ENCODE measurements around the gene ATP8B4. TPM values are rescaled to one million over a fixed set of nuclear protein-coding genes. Genes with fewer than 3 reads are reported as not detected.
A peak's percentile ranks its signal among the peaks of the same experiment; 100 is the strongest.

Gene ATP8B4
- polyA plus RNA-seq, 3 donors = 6.1 to 9.6 (median 6.8) TPM

DNA sequence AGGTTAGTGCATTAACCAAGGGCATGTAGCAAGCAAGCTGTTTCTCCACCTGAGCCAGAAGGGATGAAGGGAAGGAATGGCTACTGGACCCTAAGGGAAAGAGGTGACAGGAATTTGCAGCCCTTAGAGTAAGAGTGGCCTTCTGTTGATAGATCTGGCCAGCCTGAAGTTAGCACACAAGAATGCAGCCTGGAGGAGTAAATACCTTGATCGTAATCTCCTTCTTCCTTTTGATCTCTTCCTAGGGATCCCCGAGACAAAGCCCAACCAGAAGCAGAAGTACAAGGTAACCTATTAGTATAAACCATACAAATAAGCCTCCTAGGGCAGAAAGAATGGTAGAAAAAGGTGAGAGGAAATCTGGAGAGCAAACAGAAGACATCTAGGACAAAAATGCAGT, 134.6 kb downstream of the ATP8B4 start:
- Mint-ChIP-seq H3K27me3 (ENCODE audit: low read depth in 3 of 3) (no peaks in the 10 kb centered on the region), H3K36me3 (peaks cover 41 to 54% of the 10 kb centered on the region in 2 donors), H3K27ac (peak overlapping the region in 1 of 7 donors; percentile 51), H3K4me1 (peaks cover 23% of the 10 kb centered on the region), H3K9me3 (peaks cover 0 to 1% (median 0%) of the 10 kb centered on the region in 7 donors), H3K4me3 (no peak overlapping the region)
- Histone ChIP-seq H3K4me2 (replicated peaks; ENCODE audit: extremely low read depth, low read length, poor library complexity, severe bottlenecking) (no peak overlapping the region), H3K9ac (ENCODE audit: insufficient read depth, low read length, poor library complexity, severe bottlenecking) (no peak overlapping the region), H3K36me3 (replicated peaks in 1 of 2; ENCODE audit: control insufficient read depth in 1 of 2, insufficient read depth in 2 of 2, low read length in 2 of 2) (peaks cover 22 to 61% of the 10 kb centered on the region in 2 donors), H2AFZ (ENCODE audit: insufficient read depth, low read depth, low read length, poor library complexity, severe bottlenecking) (no peak overlapping the region), H4K20me1 (ENCODE audit: insufficient read depth, low read length) (no peaks in the 10 kb centered on the region), H3K4me1 (ENCODE audit: control insufficient read depth in 1 of 2, insufficient read depth in 2 of 2, low read length in 2 of 2) (peaks cover 19 to 21% of the 10 kb centered on the region in 2 donors), H3K27me3 (ENCODE audit: control insufficient read depth in 2 of 2, insufficient read depth in 2 of 2, low read length in 2 of 2) (no peaks in the 10 kb centered on the region), H3K27ac (ENCODE audit: low read depth in 1 of 2, low read length in 2 of 2) (peak overlapping the region in 1 of 2 donors; percentile 42), H3K4me3 (replicated peaks in 1 of 3; ENCODE audit: low read depth in 2 of 3, low read length in 3 of 3) (no peak overlapping the region), H3K79me2 (ENCODE audit: insufficient read depth, low read length) (peaks cover 10% of the 10 kb centered on the region), H3K9me3 (replicated peaks in 1 of 2; ENCODE audit: control insufficient read depth in 1 of 2, insufficient read depth in 1 of 2, low read length in 2 of 2) (no peaks in the 10 kb centered on the region)
- TF ChIP-seq, protein P1, sequence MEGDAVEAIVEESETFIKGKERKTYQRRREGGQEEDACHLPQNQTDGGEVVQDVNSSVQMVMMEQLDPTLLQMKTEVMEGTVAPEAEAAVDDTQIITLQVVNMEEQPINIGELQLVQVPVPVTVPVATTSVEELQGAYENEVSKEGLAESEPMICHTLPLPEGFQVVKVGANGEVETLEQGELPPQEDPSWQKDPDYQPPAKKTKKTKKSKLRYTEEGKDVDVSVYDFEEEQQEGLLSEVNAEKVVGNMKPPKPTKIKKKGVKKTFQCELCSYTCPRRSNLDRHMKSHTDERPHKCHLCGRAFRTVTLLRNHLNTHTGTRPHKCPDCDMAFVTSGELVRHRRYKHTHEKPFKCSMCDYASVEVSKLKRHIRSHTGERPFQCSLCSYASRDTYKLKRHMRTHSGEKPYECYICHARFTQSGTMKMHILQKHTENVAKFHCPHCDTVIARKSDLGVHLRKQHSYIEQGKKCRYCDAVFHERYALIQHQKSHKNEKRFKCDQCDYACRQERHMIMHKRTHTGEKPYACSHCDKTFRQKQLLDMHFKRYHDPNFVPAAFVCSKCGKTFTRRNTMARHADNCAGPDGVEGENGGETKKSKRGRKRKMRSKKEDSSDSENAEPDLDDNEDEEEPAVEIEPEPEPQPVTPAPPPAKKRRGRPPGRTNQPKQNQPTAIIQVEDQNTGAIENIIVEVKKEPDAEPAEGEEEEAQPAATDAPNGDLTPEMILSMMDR (IDR thresholded peaks at IDR 0.05) = no peak
- DNase-seq = no peak
- intact Hi-C loops (cut with micrococcal nuclease) = no loop called here
- WGBS (ENCODE audit: insufficient coverage) = no CpG with 5 or more reads among the region's 2 CpGs

DNA sequence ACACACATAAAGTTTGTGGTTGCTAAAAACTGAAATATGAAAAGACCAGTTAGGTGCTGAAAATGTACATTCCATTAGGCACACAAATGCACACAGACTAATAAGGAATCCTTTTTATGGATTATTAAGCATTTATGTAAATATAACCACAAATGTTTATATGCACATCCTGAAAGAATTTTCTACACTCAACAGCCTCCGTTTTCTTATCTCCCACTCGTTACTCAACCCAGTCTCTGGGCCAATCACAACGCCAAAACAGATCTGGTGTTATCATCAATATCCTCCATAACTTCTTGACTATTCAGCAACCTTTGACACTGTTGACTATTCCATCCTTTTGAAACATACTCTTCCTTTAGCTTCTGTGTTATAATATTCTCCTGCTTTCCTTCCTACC, 136.4 kb downstream of the ATP8B4 start:
- DNase-seq = no peak
- no peaks in the 10 kb centered on the region for H4K20me1 ChIP-seq (ENCODE audit: insufficient read depth, low read length)
- no peak overlapping the region for H3K4me3 ChIP-seq (replicated peaks in 1 of 3; ENCODE audit: low read depth in 2 of 3, low read length in 3 of 3)
- H3K79me2 ChIP-seq (ENCODE audit: insufficient read depth, low read length) = peaks cover 5% of the 10 kb centered on the region
- TF ChIP-seq, protein P1 (IDR thresholded peaks at IDR 0.05) = no peak
- peaks cover 39 to 78% of the 10 kb centered on the region in 2 donors for H3K36me3 ChIP-seq (replicated peaks in 1 of 2; ENCODE audit: control insufficient read depth in 1 of 2, insufficient read depth in 2 of 2, low read length in 2 of 2)
- no peak overlapping the region for H3K4me3 Mint-ChIP-seq
- H3K27me3 ChIP-seq (ENCODE audit: control insufficient read depth in 2 of 2, insufficient read depth in 2 of 2, low read length in 2 of 2) = no peaks in the 10 kb centered on the region
- peaks cover 11 to 13% of the 10 kb centered on the region in 2 donors for H3K4me1 ChIP-seq (ENCODE audit: control insufficient read depth in 1 of 2, insufficient read depth in 2 of 2, low read length in 2 of 2)
- H3K4me2 ChIP-seq (replicated peaks; ENCODE audit: extremely low read depth, low read length, poor library complexity, severe bottlenecking) = no peak overlapping the region
- no peak overlapping the region for H2AFZ ChIP-seq (ENCODE audit: insufficient read depth, low read depth, low read length, poor library complexity, severe bottlenecking)
- no peaks in the 10 kb centered on the region for H3K27me3 Mint-ChIP-seq (ENCODE audit: low read depth in 3 of 3)
- H3K4me1 Mint-ChIP-seq = peaks cover 12% of the 10 kb centered on the region
- intact Hi-C loops (cut with micrococcal nuclease) = no loop called here
- H3K27ac ChIP-seq (ENCODE audit: low read depth in 1 of 2, low read length in 2 of 2) = peak overlapping the region in 1 of 2 donors; percentile 11
- H3K9me3 ChIP-seq (replicated peaks in 1 of 2; ENCODE audit: control insufficient read depth in 1 of 2, insufficient read depth in 1 of 2, low read length in 2 of 2) = no peaks in the 10 kb centered on the region
- H3K9ac ChIP-seq (ENCODE audit: insufficient read depth, low read length, poor library complexity, severe bottlenecking) = no peak overlapping the region
- H3K27ac Mint-ChIP-seq = peak overlapping the region in 3 of 7 donors; percentile 39 to 82 (median 58)
- H3K36me3 Mint-ChIP-seq = peaks cover 43 to 65% of the 10 kb centered on the region in 2 donors
- H3K9me3 Mint-ChIP-seq = no peaks in the 10 kb centered on the region
- WGBS (ENCODE audit: insufficient coverage) = 100% methylated on average over 2 of the region's 3 CpGs

All from CD14-positive monocyte (primary cell).